Activated naive CD4-positive, alpha-beta T cell treated with anti-CD3 and anti-CD28 coated beads, Interleukin-2, amount 10 ng/mL, durations not matched to agents 5 hours and 36 hours (primary cell): ENCODE measurements around the gene PRODH. TPM values are rescaled to one million over a fixed set of nuclear protein-coding genes. Genes with fewer than 3 reads are reported as not detected.

ENCODE experiments used
- total RNA-seq, 2 experiments: library from RNA; stranded (reverse); gene quantifications; one replicate each; pipeline ENCODE4 v1.2.3, GENCODE V29; 2021

The PRODH gene, protein sequence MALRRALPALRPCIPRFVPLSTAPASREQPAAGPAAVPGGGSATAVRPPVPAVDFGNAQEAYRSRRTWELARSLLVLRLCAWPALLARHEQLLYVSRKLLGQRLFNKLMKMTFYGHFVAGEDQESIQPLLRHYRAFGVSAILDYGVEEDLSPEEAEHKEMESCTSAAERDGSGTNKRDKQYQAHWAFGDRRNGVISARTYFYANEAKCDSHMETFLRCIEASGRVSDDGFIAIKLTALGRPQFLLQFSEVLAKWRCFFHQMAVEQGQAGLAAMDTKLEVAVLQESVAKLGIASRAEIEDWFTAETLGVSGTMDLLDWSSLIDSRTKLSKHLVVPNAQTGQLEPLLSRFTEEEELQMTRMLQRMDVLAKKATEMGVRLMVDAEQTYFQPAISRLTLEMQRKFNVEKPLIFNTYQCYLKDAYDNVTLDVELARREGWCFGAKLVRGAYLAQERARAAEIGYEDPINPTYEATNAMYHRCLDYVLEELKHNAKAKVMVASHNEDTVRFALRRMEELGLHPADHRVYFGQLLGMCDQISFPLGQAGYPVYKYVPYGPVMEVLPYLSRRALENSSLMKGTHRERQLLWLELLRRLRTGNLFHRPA
- total RNA-seq: under 1 TPM; 0.14 to 0.50 TPM

DNA sequence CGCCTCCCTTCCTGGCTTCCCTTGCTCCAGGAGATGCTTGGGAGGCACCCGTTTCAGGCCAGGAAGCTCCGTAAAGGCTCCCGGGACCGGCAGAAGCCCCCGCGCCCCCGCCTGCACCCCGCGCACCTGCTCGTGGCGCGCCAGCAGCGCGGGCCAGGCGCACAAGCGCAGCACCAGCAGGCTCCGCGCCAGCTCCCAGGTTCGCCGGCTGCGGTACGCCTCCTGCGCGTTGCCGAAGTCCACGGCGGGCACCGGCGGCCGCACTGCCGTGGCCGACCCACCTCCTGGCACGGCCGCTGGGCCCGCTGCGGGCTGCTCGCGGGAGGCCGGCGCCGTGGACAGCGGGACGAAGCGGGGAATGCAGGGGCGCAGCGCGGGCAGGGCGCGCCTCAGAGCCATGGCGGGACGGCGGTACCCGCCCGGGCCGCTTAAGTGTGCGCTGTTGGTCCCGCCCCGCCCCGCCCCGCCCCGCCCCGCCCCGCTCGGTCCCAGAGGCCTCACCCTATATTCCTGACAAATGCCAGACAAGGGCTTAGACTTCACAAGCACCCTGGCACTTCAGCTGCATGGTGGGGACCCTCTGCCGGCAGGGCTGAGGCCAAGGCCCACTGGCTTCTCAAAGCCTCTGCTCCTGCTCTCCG is at the start of gene PRODH:
Gene PRODH, minus strand, starts transcription at position 405 of the 641 bp plus-strand sequence. Its CDS starts 6 bp downstream, at position 399.

GRCh38 chr22:18905540-18906409 is 30.3 kb downstream of the PRODH start, which contains the start of gene DGCR6:
Gene DGCR6 (plus strand): TSS chr22:18906320. CDS start chr22:18906375, 55 bp downstream.

Other genes with a start within 250 kb of the PRODH start
- 1 to 10 TPM; 1.6 TPM for gene DGCR6, start 30.0 kb downstream of the PRODH start, total RNA-seq
- gene DGCR2, start 186.1 kb upstream of the PRODH start, total RNA-seq: 10 to 100 TPM; 36.7 to 38.0 TPM
- gene TSSK2, start 195.0 kb upstream of the PRODH start, total RNA-seq: not detected
- gene ESS2, start 208.4 kb upstream of the PRODH start, total RNA-seq: 10 to 100 TPM; 15.8 to 17.3 TPM
- not detected for gene GSC2, start 214.0 kb upstream of the PRODH start, total RNA-seq
- 10 to 100 TPM; 60.3 to 61.0 TPM for gene SLC25A1, start 242.4 kb upstream of the PRODH start, total RNA-seq